DND-41 (cell line): ENCODE results near the gene OSGEP.

Experiments
- CTCF ChIP-seq: IDR thresholded peaks from 2 replicates; pipeline ENCODE4 v1.5.1; 2012; ENCODE audit warnings: borderline replicate concordance, low read length, moderate library complexity, mild to moderate bottlenecking; ENCODE audit not compliant: poor library complexity, severe bottlenecking; ENCODE audit errors: extremely low read depth
- EZH2 ChIP-seq: IDR thresholded peaks from 3 replicates; pipeline ENCODE4 v1.6.1; 2012; ENCODE audit warnings: borderline replicate concordance, low read depth, mild to moderate bottlenecking, moderate library complexity, low read length, inconsistent platforms; ENCODE audit not compliant: severe bottlenecking

GRCh38 chr14:20501346-20501745 is 46.7 kb upstream of the OSGEP start:
- TF ChIP-seq CTCF = no peak
- no peak for TF ChIP-seq EZH2
